Heart right ventricle (tissue), 16 donors: Measurements from ENCODE around the gene PODXL2. TPM values are rescaled to one million over a fixed set of nuclear protein-coding genes. Genes with fewer than 3 reads are reported as not detected.

ENCODE experiments used
- ATAC-seq, 8 donors: fragments of 200-7000 bp; cut with Tn5 transposase; one replicate each; pipeline ENCODE4 v1.9.1; 2020; ENCODE audit warnings: mild to moderate bottlenecking in 8 of 8, moderate library complexity in 8 of 8, moderate number of reproducible peaks in 1 of 8
- DNase-seq, 2 donors: peaks; one replicate each; pipeline ENCODE4 v3.0.0-alpha.2; 2020
- H3K27ac ChIP-seq, 10 donors: fragments of 200-600 bp; sonication (generic) in 2 of 10; one replicate each; pipeline versions ENCODE4 v1.5.0 to v1.8.0; 2020 to 2022; ENCODE audit warnings: mild to moderate bottlenecking in 3 of 10
- H3K27me3 ChIP-seq, 7 donors: fragments of 200-600 bp; one replicate each; pipeline ENCODE4 v1.8.0; 2021 to 2022; ENCODE audit warnings: mild to moderate bottlenecking in 2 of 7
- H3K36me3 ChIP-seq, 9 donors: fragments of 200-600 bp; sonication (generic) in 1 of 9; one replicate each; pipeline versions ENCODE4 v1.5.0 to v1.8.0; 2020 to 2022; ENCODE audit warnings: mild to moderate bottlenecking in 2 of 9
- H3K4me1 ChIP-seq, 9 donors: fragments of 200-600 bp; sonication (generic) in 1 of 9; one replicate each; pipeline versions ENCODE4 v1.5.0 to v1.8.0; 2020 to 2022; ENCODE audit warnings: mild to moderate bottlenecking in 4 of 9
- H3K4me3 ChIP-seq, 10 donors: fragments of 200-600 bp; sonication (generic) in 2 of 10; one replicate each; pipeline versions ENCODE4 v1.5.0 to v1.8.0; 2020 to 2022; ENCODE audit warnings: mild to moderate bottlenecking in 7 of 10, moderate library complexity in 2 of 10
- H3K9me3 ChIP-seq, 11 donors: fragments of 200-600 bp in 10 of 11; sonication (generic) in 2 of 11; one replicate each; pipeline versions ENCODE4 v1.5.0 to v1.8.0; 2013 to 2022; ENCODE audit warnings: mild to moderate bottlenecking in 2 of 11, control low read depth in 1 of 11, moderate library complexity in 1 of 11
- CTCF ChIP-seq, 9 donors: fragments of 200-600 bp; sonication (generic) in 2 of 9; IDR thresholded peaks; one replicate each; pipeline versions ENCODE4 v1.5.0 to v1.8.0; 2021 to 2022; ENCODE audit warnings: antibody characterized with exemption in 9 of 9, mild to moderate bottlenecking in 5 of 9, moderate library complexity in 1 of 9
- WGBS, 2 donors: extraction: QIAGEN DNeasy Blood & Tissue Kit; methylation state at CpG; one replicate each; pipeline ENCODE4 v1.1.7; 2013; ENCODE audit warnings: inconsistent platforms in 1 of 2; 5-methylcytosine and 5-hydroxymethylcytosine counted together
- intact Hi-C, 10 donors: fragments of 100-400 bp; cut with DNase I; formaldehyde crosslinking; loops; one replicate each; pipeline versions ENCODE4 v1.11.1 to v1.14.2; 2022
- polyA plus RNA-seq, 2 donors: library from polyadenylated mRNA; stranded (reverse); fragments of 200-250 nt; gene quantifications; one replicate each; pipeline ENCODE4 v1.2.3, GENCODE V29; 2013
- total RNA-seq, 10 donors: library from RNA; stranded (reverse); fragmentation: NEBNext Ultra II Directional in 3 of 10; extraction: Animal tissue kit (Norgen Biotek cat#: 25700) in 3 of 10; gene quantifications; one replicate each; pipeline versions ENCODE4 v1.2.1 to v1.2.4, GENCODE V29; 2021 to 2023
- donor health status: Arrhythmogenic right ventricular cardiomyopathy.
- donor health status: ischemic (EF 13 %, LVEDD 7.1; RV severe dilation, severe dysfunction).
- donor health status: healthy with polysubstance abuse.
- donor health status: DM: no; HTN: yes; CAD: no.
- donor health status: DM: no; HTN: no; CAD: no.
- donor health status: ischemic (EF 25% LVEDD 6.9; RV normal size, moderate dysfunction).
- donor health status: ischemic (EF 25% LVEDD 5.7; RV mildly dilated, moderate dysfunction).
- donor health status: healthy.
- donor health status: DM: yes; HTN: yes; CAD: no.
- donor health status: Ischemic cardiomyopathy.
- donor health status: ischemic (EF 35%, LVEDD 5.7; RV mildly dilated, moderate dysfunction).
- donor health status: nonischemic (EF 11% LVEDD 7.7; RV severe dilation, severe dysfunction).
- donor health status: DM: yes; HTN: yes; CAD: no.
- donor health status: PGD.
- donor health status: ischemic (EF 29% LVEDD 5.4; RV normal size, mild dysfunction).
- donor health status: nonischemic (EF 23%, LVEDD 6.1; RV moderate dilation, normal function).

Gene PODXL2
- total and polyA plus RNA-seq, 12 donors, result 0.42 to 4.0 (median 1.5) TPM

- intact Hi-C loops, result loop anchor here in 2 of 10 donors (5.0 to 10.0 kb wide), 3 partner anchors 88 to 245 kb away; partner anchors contain the start of gene MGLL (in 1 of the 2)
- DNase-seq (peak in 1 of 2 donors; percentile 57), ATAC-seq (peak in 7 of 8 donors; percentile 0 to 39 (median 23))
- Histone ChIP-seq H3K9me3 (no peaks in the 10 kb centered on the region), H3K36me3 (peaks cover 0 to 4% (median 0%) of the 10 kb centered on the region in 9 donors), H3K4me1 (peaks cover 19 to 64% (median 46%) of the 10 kb centered on the region in 9 donors), H3K27ac (peak overlapping the region; percentile 81 to 95 (median 94)), H3K27me3 (no peaks in the 10 kb centered on the region), H3K4me3 (peak overlapping the region; percentile 53 to 96 (median 92))
- TF ChIP-seq CTCF (IDR thresholded peaks at IDR 0.05), result no peak
- 1% methylated on average over 40 to 56 of the region's 56 CpGs for WGBS, 2 donors
These were observed 39.2 kb upstream of the PODXL2 start for GRCh38 chr3:127589600-127590281.

- Histone ChIP-seq H3K4me3 (peak overlapping the region; percentile 53 to 96 (median 92)), H3K27me3 (no peaks in the 10 kb centered on the region), H3K9me3 (no peaks in the 10 kb centered on the region), H3K4me1 (peaks cover 19 to 61% (median 46%) of the 10 kb centered on the region in 9 donors), H3K27ac (peak overlapping the region; percentile 81 to 95 (median 94)), H3K36me3 (peaks cover 0 to 4% (median 0%) of the 10 kb centered on the region in 9 donors)
- no peak for TF ChIP-seq CTCF (IDR thresholded peaks at IDR 0.05)
- 0% methylated on average over 34 to 41 of the region's 41 CpGs for WGBS, 2 donors
- peak; percentile 64 to 83 (median 70) for ATAC-seq
- DNase-seq, result peak in 1 of 2 donors; percentile 42
- intact Hi-C loops, result loop anchor here in 2 of 10 donors (5.0 to 10.0 kb wide), 2 partner anchors 87 to 235 kb away; partner anchors contain the start of gene MGLL (in 1 of the 2)
These were observed 38.7 kb upstream of the PODXL2 start for GRCh38 chr3:127590282-127590592.

GRCh38 chr3:127590593-127591465 is 38.2 kb upstream of the PODXL2 start, which contains the start of gene TPRA1:
Gene TPRA1, minus strand, starts transcription at chr3:127590733. Its CDS starts 10,587 bp downstream, at chr3:127580146.
- intact Hi-C loops, result loop anchor here in 2 of 10 donors (5.0 to 10.0 kb wide), 2 partner anchors 86 to 234 kb away; partner anchors contain the start of gene MGLL (in 1 of the 2)
- H3K36me3 ChIP-seq, result peaks cover 0 to 4% (median 0%) of the 10 kb centered on the region in 9 donors
- H3K9me3 ChIP-seq, result no peaks in the 10 kb centered on the region
- DNase-seq, result peak; percentile 85 to 94
- TF ChIP-seq CTCF (IDR thresholded peaks at IDR 0.05), result peak in 6 of 9 donors; percentile 16 to 58 (median 36)
- H3K4me3 ChIP-seq, result peak within 1 kb of the TSS; percentile 53 to 96 (median 92)
- peaks cover 19 to 55% (median 41%) of the 10 kb centered on the region in 9 donors for H3K4me1 ChIP-seq
- H3K27me3 ChIP-seq, result no peaks in the 10 kb centered on the region
- peak; percentile 90 to 96 (median 94) for ATAC-seq
- 0 to 1% methylated on average over 72 of the region's 72 CpGs for WGBS, 2 donors
- peak within 1 kb of the TSS; percentile 81 to 95 (median 94) for H3K27ac ChIP-seq

- 85 to 86% methylated on average over 5 of the region's 5 CpGs for WGBS, 2 donors
- Histone ChIP-seq H3K9me3 (no peaks in the 10 kb centered on the region), H3K4me3 (no peak overlapping the region), H3K27ac (peak overlapping the region in 1 of 10 donors; percentile 53), H3K4me1 (peaks cover 17 to 39% (median 27%) of the 10 kb centered on the region in 9 donors), H3K36me3 (no peaks in the 10 kb centered on the region), H3K27me3 (no peaks in the 10 kb centered on the region)
- TF ChIP-seq CTCF (IDR thresholded peaks at IDR 0.05), result no peak
- DNase-seq, result no peak
- no peak for ATAC-seq
- intact Hi-C loops, result loop anchor here in 2 of 10 donors (5.0 to 10.0 kb wide), 2 partner anchors 84 to 232 kb away; partner anchors contain the start of gene MGLL (in 1 of the 2)
These were observed 35.8 kb upstream of the PODXL2 start for GRCh38 chr3:127593178-127593577.
